Measurements from ENCODE around the gene SH3TC1.

DNA sequence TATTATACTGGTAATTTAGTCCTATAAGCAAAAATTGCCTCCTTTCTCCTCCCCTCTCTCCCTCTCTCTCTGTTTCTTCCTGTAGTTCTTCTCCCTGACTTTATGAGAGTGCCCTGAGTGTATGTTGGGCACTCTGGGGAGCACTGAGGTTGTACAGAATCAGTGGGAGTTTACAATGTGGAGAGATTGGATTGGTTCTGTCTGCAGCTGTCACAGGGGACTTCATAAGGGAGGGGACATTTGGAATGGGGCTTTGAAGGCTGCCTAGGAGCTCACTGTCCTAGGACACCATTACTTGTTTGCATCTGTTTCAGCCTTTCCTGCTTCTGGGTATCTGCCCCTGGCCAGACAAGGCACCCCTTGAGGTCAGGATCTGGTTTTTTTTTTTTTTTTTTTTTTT is 22.9 kb downstream of the SH3TC1 start:
- TF ChIP-seq, protein P1, sequence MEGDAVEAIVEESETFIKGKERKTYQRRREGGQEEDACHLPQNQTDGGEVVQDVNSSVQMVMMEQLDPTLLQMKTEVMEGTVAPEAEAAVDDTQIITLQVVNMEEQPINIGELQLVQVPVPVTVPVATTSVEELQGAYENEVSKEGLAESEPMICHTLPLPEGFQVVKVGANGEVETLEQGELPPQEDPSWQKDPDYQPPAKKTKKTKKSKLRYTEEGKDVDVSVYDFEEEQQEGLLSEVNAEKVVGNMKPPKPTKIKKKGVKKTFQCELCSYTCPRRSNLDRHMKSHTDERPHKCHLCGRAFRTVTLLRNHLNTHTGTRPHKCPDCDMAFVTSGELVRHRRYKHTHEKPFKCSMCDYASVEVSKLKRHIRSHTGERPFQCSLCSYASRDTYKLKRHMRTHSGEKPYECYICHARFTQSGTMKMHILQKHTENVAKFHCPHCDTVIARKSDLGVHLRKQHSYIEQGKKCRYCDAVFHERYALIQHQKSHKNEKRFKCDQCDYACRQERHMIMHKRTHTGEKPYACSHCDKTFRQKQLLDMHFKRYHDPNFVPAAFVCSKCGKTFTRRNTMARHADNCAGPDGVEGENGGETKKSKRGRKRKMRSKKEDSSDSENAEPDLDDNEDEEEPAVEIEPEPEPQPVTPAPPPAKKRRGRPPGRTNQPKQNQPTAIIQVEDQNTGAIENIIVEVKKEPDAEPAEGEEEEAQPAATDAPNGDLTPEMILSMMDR (conservative IDR thresholded peaks at IDR 0.05), result no peak
- no peak for TF ChIP-seq ZFX (IDR thresholded peaks at IDR 0.05)

All from C4-2B (cell line).